GM19452 (cell line): ENCODE measurements around the gene SEPTIN10.

Experiments
- ATAC-seq: cut with Tn5 transposase; IDR thresholded peaks from one replicate; pipeline ENCODE4 v1.9.1; 2021; ENCODE audit not compliant: unreplicated experiment

SEPTIN10 gene

DNA sequence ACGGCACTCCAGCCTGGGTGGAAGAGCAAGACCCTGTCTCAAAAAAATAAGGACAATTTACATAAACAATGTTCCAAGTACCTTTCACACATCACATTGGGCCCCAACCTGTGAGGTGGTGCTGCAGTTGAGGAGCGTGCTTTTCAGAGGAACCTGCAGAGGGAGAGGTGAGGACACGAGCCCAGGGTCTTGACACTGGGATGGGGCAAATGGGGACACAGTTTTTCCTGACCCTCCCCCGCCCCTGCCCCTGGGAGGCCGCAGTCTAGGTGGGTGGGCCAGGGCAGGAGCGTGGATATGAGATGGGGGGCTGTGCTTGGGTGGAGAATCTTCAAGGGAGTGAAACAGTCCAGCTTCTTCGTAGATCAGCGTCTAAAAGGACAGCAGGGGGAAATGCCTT lies 112.9 kb downstream of the SEPTIN10 start:
- ATAC-seq: no peak

DNA sequence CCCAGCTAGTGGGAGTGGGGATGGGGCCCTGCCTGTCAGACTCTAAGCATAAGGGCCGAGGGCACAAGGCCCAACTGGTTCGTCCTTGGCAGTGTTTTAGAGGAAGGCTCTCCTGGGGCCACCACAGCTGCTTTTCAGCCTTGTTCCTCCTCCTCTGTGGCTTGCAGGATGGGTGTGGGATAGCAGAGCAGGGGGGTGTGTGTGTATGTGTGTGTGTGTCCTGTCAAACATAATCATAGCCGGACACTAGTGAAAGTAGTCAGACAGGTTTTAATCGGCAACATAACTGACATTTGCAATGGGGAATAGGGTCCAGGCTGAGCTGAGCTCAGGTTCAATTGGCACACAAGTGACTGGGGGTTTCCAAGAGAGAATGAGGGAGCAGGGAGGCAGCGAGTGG lies 114.2 kb downstream of the SEPTIN10 start:
- ATAC-seq: no peak

GRCh38 chr2:109498906-109499305 lies 114.9 kb downstream of the SEPTIN10 start:
- ATAC-seq: no peak

DNA sequence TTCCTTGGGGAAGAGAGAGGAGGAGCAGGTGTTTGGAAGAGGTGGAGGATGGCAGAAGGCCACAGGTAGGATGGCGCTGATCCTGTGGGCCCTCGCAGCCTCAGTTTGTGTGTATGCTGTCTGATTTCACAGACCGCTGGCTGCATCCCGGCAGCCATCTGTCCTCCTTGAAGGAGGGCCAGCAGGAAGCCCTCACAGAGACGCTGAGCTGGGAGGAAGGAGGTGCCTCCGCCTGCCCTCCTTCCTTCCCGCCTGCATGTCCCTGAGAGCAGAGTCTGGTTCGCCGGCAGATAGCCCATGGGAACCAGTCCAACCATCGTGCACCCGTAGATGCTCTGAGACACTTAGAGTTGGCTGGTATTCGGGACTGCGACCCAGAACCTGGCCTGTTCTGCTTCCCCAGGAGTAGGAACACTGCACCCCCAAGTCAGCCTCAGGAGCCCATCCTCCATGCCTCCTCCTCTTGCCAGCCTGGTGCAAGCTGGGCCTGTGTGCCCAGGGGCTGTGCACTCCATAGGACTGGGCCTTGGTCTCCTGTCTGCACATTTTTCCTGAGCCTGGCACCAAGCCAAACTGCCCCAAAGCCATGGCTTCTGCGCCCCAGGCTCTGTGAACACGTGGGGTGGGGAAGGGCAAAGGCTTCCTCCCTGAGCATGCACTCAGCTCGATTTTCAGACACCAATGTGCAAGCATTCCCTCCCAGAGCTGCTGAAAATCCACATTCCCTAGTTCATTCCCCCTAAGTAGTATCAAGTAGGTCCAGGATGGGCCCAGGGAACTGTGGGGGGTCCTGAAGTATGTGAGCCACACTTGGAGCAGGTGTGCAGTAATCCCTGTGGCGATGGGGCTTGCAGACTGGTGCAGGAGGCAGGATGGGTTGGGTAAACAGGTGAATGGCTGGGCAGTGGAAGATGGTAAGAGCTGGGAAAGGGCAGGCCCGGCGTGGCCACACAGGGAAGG lies 115.6 kb downstream of the SEPTIN10 start:
- ATAC-seq: no peak

GRCh38 chr2:109497463-109497862 lies 116.3 kb downstream of the SEPTIN10 start:
- ATAC-seq: no peak

GRCh38 chr2:109494351-109494750 lies 119.4 kb downstream of the SEPTIN10 start:
- ATAC-seq: no peak

DNA sequence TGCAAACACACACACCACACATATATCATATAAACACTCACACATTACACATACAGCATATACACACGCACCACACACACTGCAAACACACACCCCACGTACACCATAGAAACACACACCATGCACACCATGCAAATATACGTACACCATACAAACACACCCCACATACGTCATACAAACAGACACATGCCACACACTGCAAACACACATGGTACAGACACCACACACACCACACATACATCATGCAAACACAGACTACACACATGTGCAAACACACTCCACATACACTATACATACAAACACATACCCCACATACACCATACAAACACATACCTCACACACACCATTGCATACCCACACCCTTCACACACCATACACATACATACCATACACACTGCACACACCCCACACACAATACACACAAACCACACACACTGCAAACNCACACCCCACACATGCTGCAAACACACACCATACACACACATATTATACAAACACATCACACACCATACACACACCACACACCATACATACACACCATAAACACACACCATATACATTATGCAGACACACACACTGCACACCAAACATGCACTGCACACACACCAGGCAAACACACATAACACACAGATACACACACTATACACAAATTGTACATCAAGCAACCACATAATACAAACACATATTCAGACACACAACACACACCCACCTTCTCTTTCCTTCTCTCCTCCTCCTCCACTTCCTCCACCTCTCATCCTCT lies 120.4 kb downstream of the SEPTIN10 start:
- no peak for ATAC-seq
